NCI-H524 (cell line): Measurements from ENCODE around the gene RPS16.

Source experiments
- DNase-seq, 2 experiments: peaks; one replicate each; lab custom pipeline; 2025; lab: John Stamatoyannopoulos, UW

RPS16 gene

DNA sequence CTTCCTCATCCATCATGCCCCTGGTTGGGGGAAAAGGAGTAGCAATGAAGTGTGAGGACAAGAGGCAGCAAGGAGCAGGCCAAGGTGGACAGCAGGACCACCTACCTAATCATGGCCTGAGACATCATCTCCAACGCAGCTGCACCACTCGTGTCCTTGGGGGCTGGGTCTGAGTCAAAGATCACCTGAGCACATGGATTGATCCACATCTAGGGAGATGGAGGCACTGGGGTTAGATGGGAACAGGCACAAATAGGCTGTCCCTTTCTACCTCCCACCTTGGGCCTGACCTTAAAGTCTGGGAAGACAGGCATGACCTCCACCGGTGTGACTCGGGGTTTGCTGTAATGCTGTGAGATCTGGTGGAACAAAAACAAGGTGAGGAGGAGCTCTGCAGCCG, 47.1 kb downstream of the RPS16 start:
- DNase-seq: no peak

- no peak for DNase-seq
Observed at GRCh38 chr19:39386557-39386956, 49.2 kb downstream of the RPS16 start.

DNA sequence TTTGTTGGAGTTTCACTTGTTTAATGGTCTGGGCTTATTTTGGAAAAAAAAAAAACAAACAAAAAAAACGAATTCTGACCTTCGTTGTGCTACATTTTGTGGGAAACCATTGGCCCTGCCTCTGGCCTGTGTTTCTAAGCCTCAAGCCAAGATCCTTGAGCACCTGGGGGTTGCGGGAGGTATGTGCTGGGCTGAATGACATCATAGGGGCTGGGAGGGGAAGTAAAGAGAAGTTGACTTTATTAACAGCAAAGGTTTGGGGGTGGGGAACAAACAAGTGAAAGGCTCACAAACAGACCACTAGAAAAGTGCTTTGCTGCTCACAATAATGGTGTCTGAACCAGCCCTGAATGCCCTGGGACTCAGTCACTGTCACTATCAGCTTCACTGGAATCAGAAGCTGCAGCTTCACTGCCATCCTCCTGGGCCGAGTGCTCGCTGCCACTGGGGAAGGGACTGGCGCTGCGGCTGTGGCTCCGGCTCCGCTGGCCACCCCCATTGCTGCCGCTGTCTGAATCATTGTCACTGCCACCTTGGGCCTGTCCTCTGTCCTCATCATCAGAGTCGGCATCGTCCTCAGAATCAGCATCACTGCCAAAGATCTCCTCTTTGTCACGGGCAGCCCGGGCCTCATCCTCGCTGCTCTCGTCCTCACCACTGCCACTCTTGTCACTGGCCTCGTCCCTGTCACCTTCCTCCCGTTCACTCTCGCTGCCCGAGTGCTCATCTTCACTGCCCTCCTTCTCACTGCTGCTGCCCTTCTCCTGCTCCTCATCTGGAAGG, 49.9 kb downstream of the RPS16 start:
- DNase-seq: no peak

DNA sequence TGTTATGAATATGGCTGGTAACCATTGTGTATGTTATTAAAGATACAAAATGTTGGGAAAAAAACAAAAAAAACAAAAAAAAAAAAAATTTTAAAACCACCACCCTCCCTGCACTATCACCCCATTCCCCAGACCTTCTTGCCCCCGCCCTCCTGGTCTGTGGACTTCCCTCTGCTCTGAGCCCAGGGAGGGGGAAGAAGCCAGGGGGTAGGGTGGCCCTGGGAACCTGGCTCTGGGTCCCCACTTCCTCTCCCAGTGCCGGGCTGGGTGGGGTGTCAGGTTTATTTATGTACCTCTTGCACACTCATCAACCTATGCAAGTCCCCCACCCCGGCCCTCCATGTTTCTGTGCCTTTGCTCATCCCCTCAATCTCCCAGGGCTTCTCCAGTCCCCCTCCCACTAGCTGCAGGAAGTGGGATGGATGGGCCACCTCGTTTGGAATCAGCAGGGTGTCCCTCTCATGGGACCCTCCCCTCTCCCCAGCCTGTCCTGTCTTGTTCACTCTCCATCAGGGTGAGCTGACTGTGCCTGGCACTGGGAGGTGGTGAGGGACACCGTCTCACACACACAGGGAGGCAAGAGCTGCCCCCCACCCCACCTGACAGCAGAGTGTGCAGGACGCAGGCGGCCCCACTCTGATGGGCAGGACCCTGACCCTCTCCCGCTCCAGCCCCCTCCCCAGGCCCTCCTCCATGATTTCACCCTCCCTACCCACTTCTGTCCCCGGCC, 50.7 kb downstream of the RPS16 start:
- no peak for DNase-seq
